PC-9 (cell line): ENCODE measurements around the gene DCAF17.

Experiments
- EZH2 ChIP-seq: fragments of 200-600 bp; sonication (generic); IDR thresholded peaks from 2 replicates; pipeline ENCODE4 v1.8.0; 2017; ENCODE audit warnings: antibody characterized with exemption, low read depth
- TF ChIP-seq, protein P1 (sequence below): fragments of 200-600 bp; sonication (generic); conservative IDR thresholded peaks from 2 replicates; pipeline ENCODE4 v1.6.1; 2017; ENCODE audit warnings: mixed run types, antibody characterized with exemption, mild to moderate bottlenecking, moderate library complexity

DNA sequence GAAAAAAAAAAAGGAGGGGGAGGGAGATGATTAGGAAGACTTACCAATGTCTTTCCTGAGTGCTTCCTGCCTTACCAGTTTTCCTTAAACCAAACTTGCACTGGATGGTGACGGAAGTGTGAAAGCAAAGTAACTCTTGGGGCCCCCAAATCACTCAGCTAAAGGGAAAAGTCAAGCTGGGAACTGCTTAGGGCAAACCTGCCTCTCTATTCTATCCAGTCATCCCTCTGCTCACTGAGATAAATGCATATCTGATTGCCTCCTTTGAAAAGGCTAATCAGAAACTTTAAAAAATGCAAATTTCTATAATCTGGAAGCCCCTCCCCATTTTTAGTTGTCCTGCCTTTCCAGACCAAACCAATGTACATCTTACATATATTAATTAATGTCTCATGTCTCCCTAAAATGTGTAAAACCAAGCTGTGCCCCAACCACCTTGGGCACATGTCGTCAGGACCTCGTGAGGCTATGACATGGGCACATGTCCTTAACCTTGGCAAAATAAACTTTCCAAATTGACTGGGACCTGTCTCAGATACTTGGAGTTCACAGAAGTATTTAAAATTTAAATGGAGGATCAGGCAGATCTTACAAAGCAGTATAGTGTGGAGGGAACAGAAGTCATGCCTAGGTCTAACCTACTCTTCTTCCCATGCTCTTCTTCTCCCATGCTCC is 81.0 kb downstream of the DCAF17 start:
- TF ChIP-seq, protein P1, sequence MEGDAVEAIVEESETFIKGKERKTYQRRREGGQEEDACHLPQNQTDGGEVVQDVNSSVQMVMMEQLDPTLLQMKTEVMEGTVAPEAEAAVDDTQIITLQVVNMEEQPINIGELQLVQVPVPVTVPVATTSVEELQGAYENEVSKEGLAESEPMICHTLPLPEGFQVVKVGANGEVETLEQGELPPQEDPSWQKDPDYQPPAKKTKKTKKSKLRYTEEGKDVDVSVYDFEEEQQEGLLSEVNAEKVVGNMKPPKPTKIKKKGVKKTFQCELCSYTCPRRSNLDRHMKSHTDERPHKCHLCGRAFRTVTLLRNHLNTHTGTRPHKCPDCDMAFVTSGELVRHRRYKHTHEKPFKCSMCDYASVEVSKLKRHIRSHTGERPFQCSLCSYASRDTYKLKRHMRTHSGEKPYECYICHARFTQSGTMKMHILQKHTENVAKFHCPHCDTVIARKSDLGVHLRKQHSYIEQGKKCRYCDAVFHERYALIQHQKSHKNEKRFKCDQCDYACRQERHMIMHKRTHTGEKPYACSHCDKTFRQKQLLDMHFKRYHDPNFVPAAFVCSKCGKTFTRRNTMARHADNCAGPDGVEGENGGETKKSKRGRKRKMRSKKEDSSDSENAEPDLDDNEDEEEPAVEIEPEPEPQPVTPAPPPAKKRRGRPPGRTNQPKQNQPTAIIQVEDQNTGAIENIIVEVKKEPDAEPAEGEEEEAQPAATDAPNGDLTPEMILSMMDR: no peak
- no peak for TF ChIP-seq EZH2
